Measurements from ENCODE around the gene CYB5R4. TPM values are rescaled to one million over a fixed set of nuclear protein-coding genes. Genes with fewer than 3 reads are reported as not detected.

CYB5R4 gene, protein sequence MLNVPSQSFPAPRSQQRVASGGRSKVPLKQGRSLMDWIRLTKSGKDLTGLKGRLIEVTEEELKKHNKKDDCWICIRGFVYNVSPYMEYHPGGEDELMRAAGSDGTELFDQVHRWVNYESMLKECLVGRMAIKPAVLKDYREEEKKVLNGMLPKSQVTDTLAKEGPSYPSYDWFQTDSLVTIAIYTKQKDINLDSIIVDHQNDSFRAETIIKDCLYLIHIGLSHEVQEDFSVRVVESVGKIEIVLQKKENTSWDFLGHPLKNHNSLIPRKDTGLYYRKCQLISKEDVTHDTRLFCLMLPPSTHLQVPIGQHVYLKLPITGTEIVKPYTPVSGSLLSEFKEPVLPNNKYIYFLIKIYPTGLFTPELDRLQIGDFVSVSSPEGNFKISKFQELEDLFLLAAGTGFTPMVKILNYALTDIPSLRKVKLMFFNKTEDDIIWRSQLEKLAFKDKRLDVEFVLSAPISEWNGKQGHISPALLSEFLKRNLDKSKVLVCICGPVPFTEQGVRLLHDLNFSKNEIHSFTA
- total RNA-seq (2021) (23.8 and 26.2 TPM in 2 replicates), Bru-seq, nascent RNA (percentile 75 among the genes with signal in this experiment), BruChase-seq, experiment 1, labeled RNA remaining after a 2-hour chase (percentile 66 among the genes with signal in this experiment), BruChase-seq, experiment 2, labeled RNA remaining after a 6-hour chase (percentile 58 among the genes with signal in this experiment)
- long read RNA-seq, full-length matches to known transcripts: 38 of 57 reads
- long read RNA-seq, partial matches to known transcripts: 7 of 57 reads
- long read RNA-seq, other reads (novel, unspliced or antisense): 12 of 57 reads

DNA sequence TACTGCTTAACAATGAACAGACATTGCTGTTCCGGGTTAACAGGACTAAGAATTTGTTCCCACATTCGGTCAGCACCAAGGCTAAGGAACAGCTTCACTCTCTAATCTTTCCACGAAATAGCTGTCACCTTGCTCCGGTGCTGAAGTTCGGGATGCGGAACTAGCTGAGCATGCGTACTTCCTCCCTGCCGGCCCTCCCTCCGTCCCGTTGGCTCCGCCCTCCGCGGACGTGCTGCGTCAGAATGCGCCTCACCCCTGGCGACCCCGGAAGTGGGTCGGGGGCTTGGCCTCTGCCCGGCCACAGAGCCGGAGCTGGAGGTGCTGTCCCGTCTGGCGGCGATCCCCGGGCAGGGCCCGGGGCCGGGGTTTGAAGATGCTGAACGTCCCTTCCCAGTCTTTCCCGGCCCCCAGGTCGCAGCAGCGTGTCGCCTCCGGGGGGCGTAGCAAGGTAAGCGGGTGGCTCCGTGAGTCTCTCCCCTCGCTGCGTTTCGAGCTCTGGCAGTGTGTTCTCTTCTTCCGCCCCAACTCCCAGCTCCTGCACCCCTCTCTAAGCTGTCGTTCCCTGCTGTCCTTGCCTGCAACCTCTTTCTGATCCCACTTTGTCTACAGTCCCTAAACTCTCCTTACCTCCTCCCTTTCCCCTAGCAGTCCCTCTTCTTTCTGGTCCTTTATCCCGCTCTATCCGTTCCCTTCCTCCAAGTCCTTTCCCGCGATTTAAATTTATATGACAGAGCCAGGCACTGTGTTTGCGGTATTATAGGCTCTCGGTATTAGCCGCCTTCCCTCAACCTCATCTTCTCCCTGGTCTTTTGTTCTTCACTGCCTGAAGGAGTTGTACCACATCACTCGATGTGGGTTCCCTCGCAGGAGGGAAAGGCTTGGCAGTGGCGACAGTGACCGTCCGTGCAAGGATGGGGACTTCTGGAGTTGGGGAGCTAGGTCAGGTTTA, at the start of gene CYB5R4:
TSS of gene CYB5R4 (plus strand) at position 280 of the 949 bp plus-strand sequence. CDS start at position 374, 94 bp downstream.
- intact Hi-C loops (cut with micrococcal nuclease; ENCODE audit: unreplicated experiment): loop anchor here (10.0 kb wide), 2 partner anchors 245 to 915 kb away; no protein-coding TSS in a partner anchor
- no TSS peak for BruUV-seq (replicated peaks)
- peak within 1 kb of the TSS; percentile 67 for H3K27ac ChIP-seq (ENCODE audit: low read depth, low read length, poor library complexity, severe bottlenecking)
- peak within 1 kb of the TSS; percentile 80 for H3K4me3 ChIP-seq (ENCODE audit: low read depth, low read length, poor library complexity, severe bottlenecking)
- H3K9me3 ChIP-seq (ENCODE audit: low read depth, low read length, poor library complexity, severe bottlenecking): no peaks in the 10 kb centered on the region
- peaks cover 12% of the 10 kb centered on the region for H3K4me1 ChIP-seq (ENCODE audit: insufficient read depth, low read length, poor library complexity, severe bottlenecking)
- POLR2A ChIA-PET (ENCODE audit: low non-redundant PET): no interaction called here
- TF ChIP-seq, protein P1, sequence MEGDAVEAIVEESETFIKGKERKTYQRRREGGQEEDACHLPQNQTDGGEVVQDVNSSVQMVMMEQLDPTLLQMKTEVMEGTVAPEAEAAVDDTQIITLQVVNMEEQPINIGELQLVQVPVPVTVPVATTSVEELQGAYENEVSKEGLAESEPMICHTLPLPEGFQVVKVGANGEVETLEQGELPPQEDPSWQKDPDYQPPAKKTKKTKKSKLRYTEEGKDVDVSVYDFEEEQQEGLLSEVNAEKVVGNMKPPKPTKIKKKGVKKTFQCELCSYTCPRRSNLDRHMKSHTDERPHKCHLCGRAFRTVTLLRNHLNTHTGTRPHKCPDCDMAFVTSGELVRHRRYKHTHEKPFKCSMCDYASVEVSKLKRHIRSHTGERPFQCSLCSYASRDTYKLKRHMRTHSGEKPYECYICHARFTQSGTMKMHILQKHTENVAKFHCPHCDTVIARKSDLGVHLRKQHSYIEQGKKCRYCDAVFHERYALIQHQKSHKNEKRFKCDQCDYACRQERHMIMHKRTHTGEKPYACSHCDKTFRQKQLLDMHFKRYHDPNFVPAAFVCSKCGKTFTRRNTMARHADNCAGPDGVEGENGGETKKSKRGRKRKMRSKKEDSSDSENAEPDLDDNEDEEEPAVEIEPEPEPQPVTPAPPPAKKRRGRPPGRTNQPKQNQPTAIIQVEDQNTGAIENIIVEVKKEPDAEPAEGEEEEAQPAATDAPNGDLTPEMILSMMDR (conservative IDR thresholded peaks at IDR 0.05; ENCODE audit: low read depth, low read length): peak; percentile 73
- no peak for TF ChIP-seq EZH2 (IDR thresholded peaks at IDR 0.05; ENCODE audit: borderline replicate concordance, low read depth, low read length, poor library complexity, severe bottlenecking)
- H3K27me3 ChIP-seq (replicated peaks; ENCODE audit: insufficient read depth, low read depth, low read length, poor library complexity): peaks cover 4% of the 10 kb centered on the region
- peaks cover 4% of the 10 kb centered on the region for H3K36me3 ChIP-seq (ENCODE audit: insufficient read depth, low read length, poor library complexity, severe bottlenecking)
- CTCF ChIA-PET: interaction anchor here (1.1 kb wide), 1 partner anchor 245 kb away, joined by 3 read pairs; no protein-coding TSS in a partner anchor
- DNase-seq (ENCODE audit: low spot score): peak; percentile 95

GRCh38 chr6:83812595-83812994, 46.9 kb upstream of the CYB5R4 start:
- no TSS peak for BruUV-seq (replicated peaks)
- Histone ChIP-seq H3K4me3 (ENCODE audit: low read depth, low read length, poor library complexity, severe bottlenecking) (no peak overlapping the region), H3K36me3 (ENCODE audit: insufficient read depth, low read length, poor library complexity, severe bottlenecking) (no peaks in the 10 kb centered on the region), H3K27me3 (replicated peaks; ENCODE audit: insufficient read depth, low read depth, low read length, poor library complexity) (no peaks in the 10 kb centered on the region), H3K27ac (ENCODE audit: low read depth, low read length, poor library complexity, severe bottlenecking) (no peak overlapping the region), H3K4me1 (ENCODE audit: insufficient read depth, low read length, poor library complexity, severe bottlenecking) (peaks cover 8% of the 10 kb centered on the region), H3K9me3 (ENCODE audit: low read depth, low read length, poor library complexity, severe bottlenecking) (no peaks in the 10 kb centered on the region)
- CTCF ChIA-PET: no interaction called here
- no peak for DNase-seq (ENCODE audit: low spot score)
- intact Hi-C loops (cut with micrococcal nuclease; ENCODE audit: unreplicated experiment): no loop called here
- POLR2A ChIA-PET (ENCODE audit: low non-redundant PET): no interaction called here
- no peak for TF ChIP-seq EZH2 (IDR thresholded peaks at IDR 0.05; ENCODE audit: borderline replicate concordance, low read depth, low read length, poor library complexity, severe bottlenecking)
- TF ChIP-seq, protein P1 (conservative IDR thresholded peaks at IDR 0.05; ENCODE audit: low read depth, low read length): no peak
